Esophagus (tissue), 2 donors: Measurements from ENCODE around the gene SNUPN. TPM values are rescaled to one million over a fixed set of nuclear protein-coding genes. Genes with fewer than 3 reads are reported as not detected.
A peak's percentile ranks its signal among the peaks of the same experiment; 100 is the strongest.

Experiments
- H3K27ac ChIP-seq, 2 donors: one replicate each; pipeline ENCODE4 v1.5.1; 2013; ENCODE audit warnings: low read depth in 2 of 2, mild to moderate bottlenecking in 2 of 2, inconsistent platforms in 1 of 2, low read length in 1 of 2, moderate library complexity in 1 of 2
- H3K27me3 ChIP-seq, 2 donors: one replicate each; pipeline ENCODE4 v1.6.1; 2013; ENCODE audit warnings: low read length in 2 of 2, control low read depth in 1 of 2, mild to moderate bottlenecking in 1 of 2; ENCODE audit not compliant: insufficient read depth in 2 of 2, control insufficient read depth in 1 of 2
- H3K36me3 ChIP-seq, 2 donors: one replicate each; pipeline ENCODE4 v1.6.1; 2013; ENCODE audit warnings: low read length in 1 of 2; ENCODE audit not compliant: control insufficient read depth in 2 of 2, insufficient read depth in 2 of 2
- H3K4me1 ChIP-seq, 2 donors: one replicate each; pipeline ENCODE4 v1.6.1; 2013; ENCODE audit warnings: low read length in 1 of 2; ENCODE audit not compliant: control insufficient read depth in 2 of 2, insufficient read depth in 2 of 2
- H3K4me3 ChIP-seq, 2 donors: one replicate each; pipeline ENCODE4 v1.5.1; 2013; ENCODE audit warnings: low read length in 2 of 2, mild to moderate bottlenecking in 2 of 2, low read depth in 1 of 2, moderate library complexity in 1 of 2
- H3K9me3 ChIP-seq, 2 donors: one replicate each; pipeline ENCODE4 v1.6.1; 2013; ENCODE audit warnings: mild to moderate bottlenecking in 2 of 2, low read depth in 1 of 2, low read length in 1 of 2, moderate library complexity in 1 of 2; ENCODE audit not compliant: control insufficient read depth in 2 of 2, insufficient read depth in 1 of 2
- WGBS, 2 donors: extraction: QIAGEN DNeasy Blood & Tissue Kit; methylation state at CpG; one replicate each; pipeline ENCODE4 v1.1.7; 2013; 5-methylcytosine and 5-hydroxymethylcytosine counted together
- polyA plus RNA-seq, 2 donors: library from polyadenylated mRNA; stranded (reverse); fragments of 200-250 nt; gene quantifications; one replicate each; pipeline ENCODE4 v1.2.3, GENCODE V29; 2013
- donor health status: healthy with polysubstance abuse.
- donor health status: Bipolar disorder and iron deficiency.

The SNUPN gene
- polyA plus RNA-seq, 2 donors = 9.6 to 11.1 TPM

GRCh38 chr15:75647370-75648155 is 22.0 kb upstream of the SNUPN start, which contains the start of gene SNX33:
Gene SNX33, plus strand, starts transcription at chr15:75647912. Its CDS starts 1,191 bp downstream, at chr15:75649103.
- Histone ChIP-seq H3K27me3 (no peaks in the 10 kb centered on the region), H3K4me3 (peak within 1 kb of the TSS; percentile 64 to 86), H3K4me1 (peaks cover 13 to 44% of the 10 kb centered on the region in 2 donors), H3K9me3 (no peaks in the 10 kb centered on the region), H3K27ac (peak within 1 kb of the TSS; percentile 93 to 95), H3K36me3 (peaks cover 0 to 15% of the 10 kb centered on the region in 2 donors)
- 0% methylated on average over 51 to 76 of the region's 76 CpGs for WGBS, 2 donors

- peak overlapping the region; percentile 93 to 95 for H3K27ac ChIP-seq
- H3K4me3 ChIP-seq = peak overlapping the region; percentile 64 to 86
- H3K27me3 ChIP-seq = no peaks in the 10 kb centered on the region
- no peaks in the 10 kb centered on the region for H3K9me3 ChIP-seq
- H3K4me1 ChIP-seq = peaks cover 9 to 38% of the 10 kb centered on the region in 2 donors
- 2 to 3% methylated on average over 26 of the region's 26 CpGs for WGBS, 2 donors
- H3K36me3 ChIP-seq = peaks cover 0 to 15% of the 10 kb centered on the region in 2 donors
Observed at GRCh38 chr15:75646944-75647364, 21.4 kb upstream of the SNUPN start.

- peak overlapping the region; percentile 93 to 95 for H3K27ac ChIP-seq
- peak overlapping the region; percentile 64 to 86 for H3K4me3 ChIP-seq
- peaks cover 8 to 33% of the 10 kb centered on the region in 2 donors for H3K4me1 ChIP-seq
- no peaks in the 10 kb centered on the region for H3K9me3 ChIP-seq
- H3K36me3 ChIP-seq = peaks cover 0 to 13% of the 10 kb centered on the region in 2 donors
- H3K27me3 ChIP-seq = no peaks in the 10 kb centered on the region
- WGBS, 2 donors = 24 to 26% methylated on average over 5 of the region's 5 CpGs
Observed at GRCh38 chr15:75646112-75646943, 20.8 kb upstream of the SNUPN start.

- H3K9me3 ChIP-seq = no peaks in the 10 kb centered on the region
- H3K36me3 ChIP-seq = peaks cover 0 to under 1% of the 10 kb centered on the region in 2 donors
- WGBS, 2 donors = 84 to 92% methylated on average over 2 of the region's 2 CpGs
- H3K4me1 ChIP-seq = peaks cover 5 to 15% of the 10 kb centered on the region in 2 donors
- no peak overlapping the region for H3K27ac ChIP-seq
- H3K4me3 ChIP-seq = no peak overlapping the region
- H3K27me3 ChIP-seq = no peaks in the 10 kb centered on the region
Observed at GRCh38 chr15:75644376-75644775, 18.9 kb upstream of the SNUPN start.

- Histone ChIP-seq H3K9me3 (no peaks in the 10 kb centered on the region), H3K27ac (no peak overlapping the region), H3K36me3 (peaks cover 0 to 2% of the 10 kb centered on the region in 2 donors), H3K4me1 (peaks cover 2 to 11% of the 10 kb centered on the region in 2 donors), H3K4me3 (no peak overlapping the region), H3K27me3 (no peaks in the 10 kb centered on the region)
- 68 to 83% methylated on average over 5 of the region's 5 CpGs for WGBS, 2 donors
Observed at GRCh38 chr15:75641603-75642002, 16.1 kb upstream of the SNUPN start.

GRCh38 chr15:75641179-75641503 is 15.6 kb upstream of the SNUPN start:
- Histone ChIP-seq H3K27me3 (no peaks in the 10 kb centered on the region), H3K36me3 (peaks cover 0 to 2% of the 10 kb centered on the region in 2 donors), H3K9me3 (no peaks in the 10 kb centered on the region), H3K27ac (peak overlapping the region in 1 of 2 donors; percentile 6), H3K4me1 (peaks cover 0 to 8% of the 10 kb centered on the region in 2 donors), H3K4me3 (no peak overlapping the region)
- 74% methylated on average over 4 of the region's 4 CpGs for WGBS, 2 donors

GRCh38 chr15:75640483-75641178 is 15.1 kb upstream of the SNUPN start:
- Histone ChIP-seq H3K36me3 (peaks cover 0 to 2% of the 10 kb centered on the region in 2 donors), H3K4me1 (peaks cover 0 to 8% of the 10 kb centered on the region in 2 donors), H3K27ac (peak overlapping the region; percentile 87 to 92), H3K27me3 (no peaks in the 10 kb centered on the region), H3K9me3 (no peaks in the 10 kb centered on the region), H3K4me3 (peak overlapping the region; percentile 79 to 95)
- WGBS, 2 donors = 5 to 8% methylated on average over 17 of the region's 17 CpGs

GRCh38 chr15:75639709-75640482 is 14.4 kb upstream of the SNUPN start, which contains the start of gene IMP3:
Gene IMP3, minus strand, starts transcription at chr15:75640224. Its CDS starts 56 bp downstream, at chr15:75640168.
- Histone ChIP-seq H3K9me3 (no peaks in the 10 kb centered on the region), H3K36me3 (peaks cover 0 to 2% of the 10 kb centered on the region in 2 donors), H3K4me3 (peak within 1 kb of the TSS; percentile 79 to 95), H3K27ac (peak within 1 kb of the TSS; percentile 87 to 92), H3K27me3 (no peaks in the 10 kb centered on the region), H3K4me1 (peaks cover 0 to 8% of the 10 kb centered on the region in 2 donors)
- WGBS, 2 donors = 0% methylated on average over 82 to 83 of the region's 83 CpGs
